ENCODE results near the gene CTDSPL. TPM values are rescaled to one million over a fixed set of nuclear protein-coding genes. Genes with fewer than 3 reads are reported as not detected.

Gene CTDSPL
- total RNA-seq, 2 experiments from 2014 or later: 2.0 to 4.1 TPM

GRCh38 chr3:37997791-37998370 is 136.2 kb downstream of the CTDSPL start:
- Mint-ChIP-seq H3K4me3 (peak overlapping the region; percentile 59), H3K9me3 (no peaks in the 10 kb centered on the region), H3K27ac (peak overlapping the region; percentile 92), H3K27me3 (no peaks in the 10 kb centered on the region), H3K4me1 (peaks cover 64% of the 10 kb centered on the region), H3K36me3 (ENCODE audit: low read depth) (peaks cover 38% of the 10 kb centered on the region)
- DNase-seq: no peak
- CTCF ChIA-PET: interaction anchor here (0.8 to 2.4 kb wide), 12 partner anchors 11 to 499 kb away, joined by 3 to 13 read pairs (median 6); partner anchors contain the start of genes ACAA1, EXOG, OXSR1 and XYLB
- POLR2A ChIA-PET: interaction anchor here (1.4 to 1.7 kb wide), 2 partner anchors 33 to 499 kb away, joined by 3 to 6 read pairs; partner anchors contain the start of gene EXOG

GRCh38 chr3:37999836-38000235 is 138.2 kb downstream of the CTDSPL start:
- CTCF ChIA-PET: no interaction called here
- Mint-ChIP-seq H3K4me3 (no peak overlapping the region), H3K9me3 (no peaks in the 10 kb centered on the region), H3K27me3 (no peaks in the 10 kb centered on the region), H3K27ac (peak overlapping the region; percentile 78), H3K4me1 (peaks cover 58% of the 10 kb centered on the region), H3K36me3 (ENCODE audit: low read depth) (peaks cover 43% of the 10 kb centered on the region)
- no peak for DNase-seq
- POLR2A ChIA-PET: no interaction called here

GRCh38 chr3:38000242-38000916 is 138.7 kb downstream of the CTDSPL start:
- DNase-seq: no peak
- H3K27me3 Mint-ChIP-seq: no peaks in the 10 kb centered on the region
- CTCF ChIA-PET: interaction anchor here (1.2 kb wide), 1 partner anchor 39 kb away, joined by 3 read pairs; the partner anchor contains the start of gene DLEC1
- H3K36me3 Mint-ChIP-seq (ENCODE audit: low read depth): peaks cover 43% of the 10 kb centered on the region
- peaks cover 55% of the 10 kb centered on the region for H3K4me1 Mint-ChIP-seq
- POLR2A ChIA-PET: interaction anchor here (1.1 to 1.7 kb wide), 3 partner anchors 22 to 165 kb away, joined by 3 to 6 read pairs (median 5); partner anchors contain the start of genes DLEC1 and OXSR1
- no peaks in the 10 kb centered on the region for H3K9me3 Mint-ChIP-seq
- H3K27ac Mint-ChIP-seq: peak overlapping the region; percentile 78
- H3K4me3 Mint-ChIP-seq: no peak overlapping the region

- H3K4me3 Mint-ChIP-seq: no peak overlapping the region
- CTCF ChIA-PET: interaction anchor here (0.7 to 1.2 kb wide), 3 partner anchors 10 to 44 kb away, joined by 3 read pairs; partner anchors contain the start of gene DLEC1
- peaks cover 36% of the 10 kb centered on the region for H3K36me3 Mint-ChIP-seq (ENCODE audit: low read depth)
- no peaks in the 10 kb centered on the region for H3K9me3 Mint-ChIP-seq
- POLR2A ChIA-PET: interaction anchor here (1.0 to 1.7 kb wide), 4 partner anchors 21 to 164 kb away, joined by 3 to 6 read pairs (median 4); partner anchors contain the start of genes DLEC1, OXSR1 and PLCD1
- no peak overlapping the region for H3K27ac Mint-ChIP-seq
- H3K4me1 Mint-ChIP-seq: peaks cover 48% of the 10 kb centered on the region
- no peak for DNase-seq
- no peaks in the 10 kb centered on the region for H3K27me3 Mint-ChIP-seq
These were observed 139.3 kb downstream of the CTDSPL start for GRCh38 chr3:38000965-38001455.

GRCh38 chr3:38001456-38002081 is 139.9 kb downstream of the CTDSPL start:
- peaks cover 31% of the 10 kb centered on the region for H3K36me3 Mint-ChIP-seq (ENCODE audit: low read depth)

GRCh38 chr3:38002291-38002876 is 140.7 kb downstream of the CTDSPL start:
- ChIA-PET POLR2A (interaction anchor here (1.0 to 1.7 kb wide), 2 partner anchors 20 to 27 kb away, joined by 3 to 5 read pairs; partner anchors contain the start of gene PLCD1), CTCF (no interaction called here)
- Mint-ChIP-seq H3K4me1 (peaks cover 35% of the 10 kb centered on the region), H3K27ac (no peak overlapping the region), H3K4me3 (no peak overlapping the region), H3K9me3 (no peaks in the 10 kb centered on the region), H3K27me3 (no peaks in the 10 kb centered on the region), H3K36me3 (ENCODE audit: low read depth) (peaks cover 27% of the 10 kb centered on the region)
- DNase-seq: no peak

More at GRCh38 chr3:38001456-38002081, 139.9 kb downstream of the CTDSPL start:
- CTCF ChIA-PET: interaction anchor here (0.7 to 1.2 kb wide), 3 partner anchors 9 to 44 kb away, joined by 3 read pairs; partner anchors contain the start of gene DLEC1
- Mint-ChIP-seq H3K4me3 (no peak overlapping the region), H3K27me3 (no peaks in the 10 kb centered on the region), H3K9me3 (no peaks in the 10 kb centered on the region), H3K4me1 (peaks cover 43% of the 10 kb centered on the region), H3K27ac (no peak overlapping the region)
- DNase-seq: no peak
- POLR2A ChIA-PET: interaction anchor here (1.0 to 1.7 kb wide), 4 partner anchors 20 to 164 kb away, joined by 3 to 6 read pairs (median 4); partner anchors contain the start of genes DLEC1, OXSR1 and PLCD1

- Mint-ChIP-seq H3K27me3 (no peaks in the 10 kb centered on the region), H3K36me3 (ENCODE audit: low read depth) (peaks cover 32% of the 10 kb centered on the region), H3K4me3 (no peak overlapping the region), H3K9me3 (no peaks in the 10 kb centered on the region), H3K27ac (peak overlapping the region; percentile 10), H3K4me1 (peaks cover 31% of the 10 kb centered on the region)
- DNase-seq: no peak
- ChIA-PET POLR2A (interaction anchor here (1.5 kb wide), 1 partner anchor 20 kb away, joined by 5 read pairs; no protein-coding TSS in a partner anchor), CTCF (interaction anchor here (1.0 kb wide), 3 partner anchors 26 to 134 kb away, joined by 3 to 4 read pairs (median 4); partner anchors contain the start of genes ACAA1, DLEC1 and PLCD1)
These were observed 141.3 kb downstream of the CTDSPL start for GRCh38 chr3:38002940-38003339.

GRCh38 chr3:38003371-38003816 is 141.7 kb downstream of the CTDSPL start:
- Mint-ChIP-seq H3K36me3 (ENCODE audit: low read depth) (peaks cover 37% of the 10 kb centered on the region), H3K9me3 (no peaks in the 10 kb centered on the region), H3K4me1 (peaks cover 27% of the 10 kb centered on the region), H3K4me3 (no peak overlapping the region), H3K27me3 (no peaks in the 10 kb centered on the region), H3K27ac (peak overlapping the region; percentile 10)
- peak; percentile 65 for DNase-seq
- ChIA-PET POLR2A (interaction anchor here (1.1 to 1.5 kb wide), 2 partner anchors 19 to 36 kb away, joined by 5 to 6 read pairs; partner anchors contain the start of gene DLEC1), CTCF (interaction anchor here (0.7 to 1.8 kb wide), 9 partner anchors 9 to 161 kb away, joined by 3 to 23 read pairs (median 4); partner anchors contain the start of genes ACAA1, DLEC1, OXSR1 and PLCD1)

GRCh38 chr3:38003817-38004414 is 142.2 kb downstream of the CTDSPL start:
- ChIA-PET POLR2A (interaction anchor here (1.1 to 1.5 kb wide), 2 partner anchors 19 to 36 kb away, joined by 5 to 6 read pairs; partner anchors contain the start of gene DLEC1), CTCF (interaction anchor here (0.7 to 1.8 kb wide), 9 partner anchors 9 to 161 kb away, joined by 3 to 23 read pairs (median 4); partner anchors contain the start of genes ACAA1, DLEC1, OXSR1 and PLCD1)
- H3K4me3 Mint-ChIP-seq: no peak overlapping the region

GRCh38 chr3:38004415-38005075 is 142.9 kb downstream of the CTDSPL start:
- Mint-ChIP-seq H3K27me3 (no peaks in the 10 kb centered on the region), H3K4me1 (peaks cover 16% of the 10 kb centered on the region), H3K27ac (peak overlapping the region; percentile 54), H3K36me3 (ENCODE audit: low read depth) (peaks cover 33% of the 10 kb centered on the region), H3K9me3 (no peaks in the 10 kb centered on the region), H3K4me3 (no peak overlapping the region)
- ChIA-PET POLR2A (interaction anchor here (1.1 to 1.5 kb wide), 2 partner anchors 18 to 35 kb away, joined by 5 to 6 read pairs; partner anchors contain the start of gene DLEC1), CTCF (interaction anchor here (0.7 to 1.8 kb wide), 8 partner anchors 8 to 160 kb away, joined by 3 to 23 read pairs (median 4); partner anchors contain the start of genes DLEC1 and OXSR1)
- peak; percentile 71 for DNase-seq

More at GRCh38 chr3:38003817-38004414, 142.2 kb downstream of the CTDSPL start:
- Mint-ChIP-seq H3K9me3 (no peaks in the 10 kb centered on the region), H3K27ac (peak overlapping the region; percentile 54), H3K4me1 (peaks cover 22% of the 10 kb centered on the region), H3K36me3 (ENCODE audit: low read depth) (peaks cover 38% of the 10 kb centered on the region), H3K27me3 (no peaks in the 10 kb centered on the region)
- no peak for DNase-seq
